Fibroblast of lung (primary cell): ENCODE data around the gene PDE5A. TPM values are rescaled to one million over a fixed set of nuclear protein-coding genes. Genes with fewer than 3 reads are reported as not detected.
A peak's percentile ranks its signal among the peaks of the same experiment; 100 is the strongest.

Source experiments
- DNase-seq, 2 donors: peaks; one replicate each; pipeline versions ENCODE4 v3.0.0 to v3.0.0-alpha.2; 2010; ENCODE audit warnings: low read depth in 2 of 2
- H2AFZ ChIP-seq: 2 replicates; pipeline ENCODE4 v1.5.1; 2012; ENCODE audit warnings: low read length, control low read depth, inconsistent platforms
- H3K27ac ChIP-seq: 2 replicates; pipeline ENCODE4 v1.5.1; 2011; ENCODE audit warnings: low read length, control low read depth; ENCODE audit not compliant: insufficient read depth
- H3K27me3 ChIP-seq: 2 replicates; pipeline ENCODE4 v1.5.1; 2011; ENCODE audit warnings: mild to moderate bottlenecking, low read length; ENCODE audit not compliant: control insufficient read depth, insufficient read depth
- H3K36me3 ChIP-seq: 2 replicates; pipeline ENCODE4 v1.5.1; 2011; ENCODE audit warnings: low read length; ENCODE audit not compliant: control insufficient read depth, insufficient read depth
- H3K4me1 ChIP-seq: 2 replicates; pipeline ENCODE4 v1.5.1; 2011; ENCODE audit warnings: low read length; ENCODE audit not compliant: control insufficient read depth, insufficient read depth; ENCODE audit errors: extremely low read depth
- H3K4me2 ChIP-seq: 2 replicates; pipeline ENCODE4 v1.5.1; 2011; ENCODE audit warnings: low read length, control low read depth; ENCODE audit not compliant: insufficient read depth; ENCODE audit errors: extremely low read depth
- H3K4me3 ChIP-seq, 4 experiments: fragments of 200-600 bp in 1 of 4; sonication (generic) in 1 of 4; replicated peaks in 1 of 4; 2 replicates each; pipeline ENCODE4 v1.5.1; 2011 to 2016; ENCODE audit warnings: low read length in 4 of 4, low read depth in 3 of 4, mild to moderate bottlenecking in 3 of 4, control low read depth in 2 of 4, inconsistent platforms in 1 of 4, mixed read lengths in 1 of 4; ENCODE audit not compliant: insufficient read depth in 1 of 4; ENCODE audit errors: control extremely low read depth in 1 of 4
- H3K79me2 ChIP-seq: 2 replicates; pipeline ENCODE4 v1.5.1; 2012; ENCODE audit warnings: mild to moderate bottlenecking, low read length, inconsistent platforms; ENCODE audit not compliant: control insufficient read depth, insufficient read depth
- H3K9ac ChIP-seq: 2 replicates; pipeline ENCODE4 v1.5.1; 2011; ENCODE audit warnings: mild to moderate bottlenecking, low read length, control low read depth; ENCODE audit not compliant: insufficient read depth
- H3K9me3 ChIP-seq: 2 replicates; pipeline ENCODE4 v1.5.1; 2012; ENCODE audit warnings: low read depth, low read length; ENCODE audit not compliant: control insufficient read depth, insufficient read depth
- H4K20me1 ChIP-seq: 2 replicates; pipeline ENCODE4 v1.5.1; 2011; ENCODE audit warnings: low read length; ENCODE audit not compliant: control insufficient read depth, insufficient read depth; ENCODE audit errors: extremely low read depth
- CTCF ChIP-seq, 2 donors: IDR thresholded peaks in 1 of 2; conservative IDR thresholded peaks in 1 of 2; 1 replicate in 1 of 2; 2 replicates in 1 of 2; pipeline ENCODE4 v1.5.1; 2011 to 2012; ENCODE audit warnings: low read length in 2 of 2, control low read depth in 1 of 2, inconsistent platforms in 1 of 2, low read depth in 1 of 2, mild to moderate bottlenecking in 1 of 2
- EZH2 ChIP-seq: IDR thresholded peaks from 2 replicates; pipeline ENCODE4 v1.5.1; 2012; ENCODE audit warnings: low read length, control low read depth, mild to moderate bottlenecking; ENCODE audit errors: missing control alignments
- polyA plus RNA-seq, 2 donors: library from polyadenylated mRNA; depleted of rRNA in 1 of 2; stranded (reverse) in 1 of 2; unstranded in 1 of 2; fragments of >200 nt; gene quantifications; 2 replicates each; pipeline ENCODE4 v1.2.1, GENCODE V29; 2011 to 2012; ENCODE audit warnings: missing spikeins in 1 of 2
- total RNA-seq: library from RNA; depleted of rRNA; stranded (reverse); fragments of >200 nt; gene quantifications from 2 replicates; pipeline ENCODE4 v1.2.1, GENCODE V29; 2014

Gene PDE5A
- total and polyA plus RNA-seq, 2 donors (not counting 1 experiment from before 2014, with no cell fraction given), result 197 to 832 TPM

- H3K9ac ChIP-seq, result no peak overlapping the region
- no peaks in the 10 kb centered on the region for H4K20me1 ChIP-seq
- DNase-seq, result peak; percentile 77 to 95
- TF ChIP-seq EZH2, result no peak
- TF ChIP-seq CTCF (conservative IDR thresholded peaks at IDR 0.05 in 1 of 2, IDR thresholded peaks at IDR 0.05 in 1 of 2; ENCODE audit: low read depth in 1 of 2, low read length in 2 of 2), result no peak
- no peak overlapping the region for H3K4me2 ChIP-seq
- no peaks in the 10 kb centered on the region for H3K36me3 ChIP-seq
- H3K27me3 ChIP-seq, result no peaks in the 10 kb centered on the region
- no peaks in the 10 kb centered on the region for H3K79me2 ChIP-seq
- no peak overlapping the region for H2AFZ ChIP-seq
- peaks cover 14% of the 10 kb centered on the region for H3K4me1 ChIP-seq
- H3K27ac ChIP-seq, result no peak overlapping the region
- H3K9me3 ChIP-seq, result no peaks in the 10 kb centered on the region
- H3K4me3 ChIP-seq, result no peak overlapping the region
Observed at GRCh38 chr4:119652998-119653397, 24.4 kb upstream of the PDE5A start.

- Histone ChIP-seq H3K36me3 (no peaks in the 10 kb centered on the region), H4K20me1 (no peaks in the 10 kb centered on the region), H3K4me1 (peaks cover 14% of the 10 kb centered on the region), H2AFZ (no peak overlapping the region), H3K4me2 (no peak overlapping the region), H3K9ac (no peak overlapping the region), H3K27me3 (no peaks in the 10 kb centered on the region), H3K79me2 (no peaks in the 10 kb centered on the region), H3K4me3 (no peak overlapping the region), H3K27ac (no peak overlapping the region), H3K9me3 (no peaks in the 10 kb centered on the region)
- DNase-seq, result no peak
- TF ChIP-seq EZH2 (no peak), CTCF (conservative IDR thresholded peaks at IDR 0.05 in 1 of 2, IDR thresholded peaks at IDR 0.05 in 1 of 2; ENCODE audit: low read depth in 1 of 2, low read length in 2 of 2) (no peak)
Observed at GRCh38 chr4:119648398-119648797, 19.8 kb upstream of the PDE5A start.

- H2AFZ ChIP-seq, result no peak overlapping the region
Observed at GRCh38 chr4:119647558-119647957, 19.0 kb upstream of the PDE5A start.

More at GRCh38 chr4:119647558-119647957, 19.0 kb upstream of the PDE5A start:
- DNase-seq, result peak; percentile 55 to 64
- Histone ChIP-seq H4K20me1 (no peaks in the 10 kb centered on the region), H3K4me2 (no peak overlapping the region), H3K9me3 (no peaks in the 10 kb centered on the region), H3K36me3 (no peaks in the 10 kb centered on the region), H3K27ac (no peak overlapping the region), H3K4me1 (peaks cover 12% of the 10 kb centered on the region), H3K27me3 (no peaks in the 10 kb centered on the region), H3K79me2 (no peaks in the 10 kb centered on the region), H3K9ac (no peak overlapping the region), H3K4me3 (no peak overlapping the region)
- TF ChIP-seq CTCF (conservative IDR thresholded peaks at IDR 0.05 in 1 of 2, IDR thresholded peaks at IDR 0.05 in 1 of 2; ENCODE audit: low read depth in 1 of 2, low read length in 2 of 2), result no peak
- no peak for TF ChIP-seq EZH2
